Hepatocyte (in vitro differentiated cells): ENCODE data around the gene TMEM123.

Experiments used
- EZH2 ChIP-seq: fragments of 200-600 bp; sonication (generic); IDR thresholded peaks from 2 replicates; pipeline ENCODE4 v1.6.1; 2016; ENCODE audit warnings: antibody characterized with exemption, mild to moderate bottlenecking, borderline replicate concordance
- TF ChIP-seq, protein P1 (sequence below): fragments of 200-600 bp; sonication (generic); IDR thresholded peaks from 2 replicates; pipeline ENCODE4 v1.5.1; 2016; ENCODE audit warnings: antibody characterized with exemption, mild to moderate bottlenecking; ENCODE audit not compliant: poor library complexity

DNA sequence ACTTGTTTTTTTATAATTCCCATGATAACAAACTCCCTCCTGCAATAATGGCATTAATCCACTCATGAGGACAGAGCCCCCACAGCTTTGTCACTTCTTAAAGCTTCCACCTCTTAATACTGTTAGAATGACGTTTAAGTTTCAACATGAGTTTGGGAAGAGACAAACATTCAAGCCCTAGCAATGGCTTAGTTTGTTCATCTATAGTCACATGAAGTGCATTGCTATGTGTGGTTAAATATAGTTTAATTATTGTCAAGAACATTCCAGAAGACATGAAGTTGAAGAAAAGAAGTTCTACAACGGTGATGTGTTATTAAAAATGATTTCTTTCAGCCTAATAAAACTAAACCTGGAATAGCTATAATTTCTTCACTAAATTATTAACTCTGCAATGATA is 47.4 kb upstream of the TMEM123 start:
- TF ChIP-seq, protein P1, sequence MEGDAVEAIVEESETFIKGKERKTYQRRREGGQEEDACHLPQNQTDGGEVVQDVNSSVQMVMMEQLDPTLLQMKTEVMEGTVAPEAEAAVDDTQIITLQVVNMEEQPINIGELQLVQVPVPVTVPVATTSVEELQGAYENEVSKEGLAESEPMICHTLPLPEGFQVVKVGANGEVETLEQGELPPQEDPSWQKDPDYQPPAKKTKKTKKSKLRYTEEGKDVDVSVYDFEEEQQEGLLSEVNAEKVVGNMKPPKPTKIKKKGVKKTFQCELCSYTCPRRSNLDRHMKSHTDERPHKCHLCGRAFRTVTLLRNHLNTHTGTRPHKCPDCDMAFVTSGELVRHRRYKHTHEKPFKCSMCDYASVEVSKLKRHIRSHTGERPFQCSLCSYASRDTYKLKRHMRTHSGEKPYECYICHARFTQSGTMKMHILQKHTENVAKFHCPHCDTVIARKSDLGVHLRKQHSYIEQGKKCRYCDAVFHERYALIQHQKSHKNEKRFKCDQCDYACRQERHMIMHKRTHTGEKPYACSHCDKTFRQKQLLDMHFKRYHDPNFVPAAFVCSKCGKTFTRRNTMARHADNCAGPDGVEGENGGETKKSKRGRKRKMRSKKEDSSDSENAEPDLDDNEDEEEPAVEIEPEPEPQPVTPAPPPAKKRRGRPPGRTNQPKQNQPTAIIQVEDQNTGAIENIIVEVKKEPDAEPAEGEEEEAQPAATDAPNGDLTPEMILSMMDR: no peak
- TF ChIP-seq EZH2: no peak
